NOMO-1 treated with DMSO at 0.1 percent for 48 hours (cell line): ENCODE measurements around the gene SRRM1.
"Not testable (repeated sequence)": the region's sequence is repeated elsewhere in the genome, so short reads cannot be mapped to it uniquely, and the experiment has no call there.

Source experiments
- DNase-seq: peaks from one replicate; lab custom pipeline; 2025; ENCODE audit not compliant: unreplicated experiment; lab: John Stamatoyannopoulos, UW

Gene SRRM1

DNA sequence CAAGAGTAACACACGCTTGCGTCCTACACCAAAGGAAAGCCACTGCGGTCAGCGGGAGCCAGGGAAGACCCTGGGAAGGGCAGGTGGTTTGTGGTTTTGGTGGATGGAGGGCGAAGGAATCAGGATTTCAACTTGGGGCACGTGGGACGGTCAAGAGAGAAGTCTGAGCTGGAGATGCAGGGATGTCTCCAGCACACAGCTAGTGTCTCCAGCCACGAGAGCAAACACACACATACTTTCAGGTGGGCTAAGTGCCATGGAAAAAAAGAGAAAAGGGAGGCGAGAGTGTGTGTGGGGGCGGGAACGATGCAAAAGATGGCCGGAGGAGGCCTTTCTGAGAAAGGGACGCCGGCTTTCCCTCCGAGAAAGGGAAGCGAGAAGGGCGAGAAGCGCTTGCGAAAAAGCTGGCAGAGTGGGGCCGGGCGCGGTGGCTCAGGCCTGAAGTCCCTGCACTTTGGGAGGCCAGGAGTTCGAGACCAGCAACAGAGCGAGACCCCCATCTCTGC is 1.4 kb upstream of the SRRM1 start:
- DNase-seq: peak; percentile 45

DNA sequence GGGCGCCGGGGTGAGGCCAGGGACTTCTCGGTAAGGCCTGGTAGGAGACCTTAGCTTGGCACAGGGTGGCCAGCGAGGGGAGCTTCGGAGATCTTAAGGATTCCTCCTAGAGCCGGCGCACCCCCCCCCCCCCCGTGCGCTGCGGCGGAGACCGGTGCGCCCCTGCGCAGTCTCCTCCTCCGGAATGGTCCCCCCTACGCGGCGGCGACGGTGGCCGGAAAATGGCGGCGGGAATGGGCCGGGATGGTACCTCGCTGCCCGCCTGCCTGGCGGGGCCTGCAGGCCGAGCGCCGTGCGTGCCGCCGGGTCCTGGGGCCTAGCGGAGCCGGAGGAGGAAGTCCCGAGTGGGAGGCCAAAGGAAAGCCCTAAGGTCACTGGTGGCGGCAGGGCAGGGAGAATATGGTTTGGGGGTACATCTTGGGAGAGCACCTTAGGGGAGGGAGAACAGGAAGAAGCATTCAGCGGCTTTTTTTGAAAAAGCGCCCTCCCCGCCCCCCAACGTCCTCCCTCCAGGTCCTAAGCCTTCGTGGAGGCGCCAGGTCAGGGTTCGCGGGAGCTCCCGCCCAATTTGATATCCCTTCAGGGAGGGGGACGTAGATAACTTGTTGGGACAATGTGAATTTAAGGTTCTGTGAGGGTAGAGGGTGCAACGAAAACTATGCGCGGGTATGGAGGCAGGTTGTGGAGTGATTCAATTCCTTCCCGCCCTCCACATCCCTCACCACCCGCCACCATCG is 429 bp downstream of the SRRM1 start:
- DNase-seq: peak; percentile 37

DNA sequence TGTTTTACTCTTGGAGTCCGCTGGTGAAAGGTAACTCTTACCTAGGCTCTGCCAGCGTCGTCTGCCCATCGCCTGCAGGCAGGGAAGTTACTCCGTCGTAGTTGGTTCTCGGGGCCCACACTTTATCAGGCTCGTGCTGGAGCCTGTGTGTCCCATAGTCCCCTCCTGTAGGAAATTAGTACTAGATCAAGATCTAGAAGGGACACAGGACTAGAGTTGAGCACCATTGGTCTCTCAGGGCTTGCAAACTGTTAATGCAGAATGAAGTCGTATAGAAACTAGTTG is 940 bp downstream of the SRRM1 start:
- no peak for DNase-seq

DNA sequence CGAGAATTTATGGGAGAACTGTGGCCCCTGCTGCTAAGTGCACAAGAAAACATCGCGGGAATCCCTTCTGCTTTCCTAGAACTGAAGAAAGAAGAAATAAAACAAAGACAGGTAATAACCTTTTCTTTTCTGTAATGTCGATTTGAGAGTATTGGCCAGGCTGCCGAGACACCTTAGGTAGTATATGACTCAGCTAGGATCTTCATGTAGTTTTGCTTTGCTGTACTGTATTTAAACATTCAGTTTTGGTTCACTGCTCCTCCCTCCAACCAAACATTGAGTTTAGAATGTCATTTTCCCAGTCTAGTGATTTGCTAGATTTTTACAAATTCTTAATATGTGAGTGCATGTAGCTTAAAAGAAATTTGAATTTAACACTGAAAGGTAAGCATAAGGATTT is 5.8 kb downstream of the SRRM1 start:
- DNase-seq: no peak

DNA sequence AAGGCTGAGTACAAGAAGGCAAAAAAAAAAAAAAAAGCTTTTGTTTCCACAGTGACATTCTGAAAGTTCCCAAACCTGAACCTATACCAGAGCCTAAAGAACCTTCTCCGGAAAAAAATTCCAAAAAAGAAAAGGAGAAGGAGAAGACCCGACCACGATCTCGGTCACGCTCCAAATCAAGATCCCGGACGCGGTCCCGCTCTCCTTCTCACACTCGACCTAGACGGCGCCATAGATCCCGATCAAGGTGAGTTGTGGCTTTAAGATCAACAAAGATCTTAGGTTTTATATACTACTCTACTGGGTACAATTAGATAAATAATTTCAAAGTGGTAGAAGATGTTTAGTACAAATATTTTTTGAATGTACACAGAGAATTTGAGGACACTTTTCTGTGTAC is 9.3 kb downstream of the SRRM1 start:
- DNase-seq: no peak

DNA sequence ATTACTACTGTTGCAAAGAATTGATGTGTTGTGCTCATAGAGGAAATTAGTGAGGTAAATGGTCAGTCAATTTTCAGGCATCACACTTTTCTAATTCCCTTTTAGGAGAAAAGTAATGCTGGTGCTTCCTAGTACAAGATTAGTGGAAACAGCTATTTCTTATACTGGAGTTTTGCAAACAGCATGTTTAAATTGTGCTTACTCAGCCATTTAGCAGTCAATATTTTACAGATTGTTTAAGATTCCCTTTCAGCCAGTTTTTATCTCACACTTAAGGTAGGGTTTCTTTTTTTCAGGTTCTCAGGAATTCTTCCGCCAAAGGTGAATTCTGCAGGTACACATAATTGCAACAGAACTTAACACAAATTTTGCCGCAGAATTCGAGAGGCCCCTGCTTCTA is 10.9 kb downstream of the SRRM1 start:
- DNase-seq: no peak

DNA sequence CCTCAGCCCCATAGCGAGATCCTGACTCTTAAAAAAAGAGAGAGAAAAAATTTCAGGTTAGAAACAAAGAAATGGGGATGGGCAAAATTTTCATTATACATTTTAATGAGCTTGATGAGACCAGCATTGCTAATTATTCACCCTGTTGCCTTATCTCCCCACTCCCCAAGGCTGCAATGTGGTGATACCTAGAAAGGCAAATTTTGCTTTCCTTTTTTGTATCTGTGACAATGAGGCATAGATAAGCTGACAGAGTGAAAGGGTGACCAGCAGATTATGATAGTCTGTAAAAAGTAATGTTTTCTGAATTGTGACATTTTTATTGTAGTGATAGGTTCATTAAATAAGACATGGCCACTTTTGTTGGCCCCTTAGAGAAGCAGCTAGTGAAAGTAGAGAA is 12.9 kb downstream of the SRRM1 start:
- DNase-seq: no peak

DNA sequence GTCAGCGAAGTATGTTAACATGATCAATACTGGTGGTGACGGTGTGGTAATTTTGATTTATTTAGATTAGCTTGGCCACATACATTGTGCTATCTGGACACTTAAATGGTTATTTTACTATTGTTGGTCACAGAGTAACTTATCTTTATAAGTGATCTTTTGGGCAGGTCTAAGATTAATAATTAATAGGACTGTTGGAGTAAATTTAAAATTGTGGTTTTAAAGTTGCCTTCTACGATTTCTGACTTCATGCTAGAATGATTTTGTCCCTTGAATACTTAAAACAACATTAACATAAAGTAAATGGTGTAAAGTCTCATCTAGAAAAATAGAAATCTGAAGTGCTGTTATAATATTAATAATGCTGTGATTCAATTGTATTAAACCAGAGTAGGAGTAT is 14.7 kb downstream of the SRRM1 start:
- DNase-seq: no peak

DNA sequence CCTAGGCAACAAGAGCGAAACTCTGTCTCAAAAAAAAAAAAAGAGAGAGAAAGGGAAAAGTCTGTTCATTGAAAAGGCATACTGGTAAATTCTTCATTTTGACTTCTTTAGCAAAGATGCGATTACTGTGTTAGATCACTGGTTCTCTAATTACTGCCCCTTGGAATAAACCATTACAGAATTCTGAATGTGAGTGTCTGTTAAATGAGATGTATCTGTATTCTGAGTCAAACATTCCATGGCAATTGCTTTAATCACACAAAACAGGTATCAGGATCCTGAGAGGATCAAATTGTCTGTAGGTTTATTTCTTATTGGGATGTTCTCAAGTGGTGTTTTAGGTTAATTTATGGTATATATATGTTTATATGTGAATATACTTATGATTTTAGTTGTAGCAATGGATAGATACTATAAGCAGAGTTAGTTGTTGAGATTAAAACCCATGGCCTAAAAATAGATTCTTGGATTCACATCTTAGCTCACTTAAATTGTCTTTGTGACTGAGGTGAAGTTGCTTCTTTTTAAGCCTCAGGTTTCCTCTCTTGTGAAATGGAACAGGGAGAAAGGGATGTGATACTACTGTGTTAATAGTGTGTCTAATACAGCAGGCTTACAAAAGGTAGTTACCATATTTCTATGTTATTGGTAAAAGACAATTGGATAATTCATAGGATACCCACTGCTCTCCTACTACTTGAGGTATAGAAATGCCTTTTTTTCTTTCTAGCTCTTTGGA is 16.2 kb downstream of the SRRM1 start:
- peak; percentile 10 for DNase-seq

DNA sequence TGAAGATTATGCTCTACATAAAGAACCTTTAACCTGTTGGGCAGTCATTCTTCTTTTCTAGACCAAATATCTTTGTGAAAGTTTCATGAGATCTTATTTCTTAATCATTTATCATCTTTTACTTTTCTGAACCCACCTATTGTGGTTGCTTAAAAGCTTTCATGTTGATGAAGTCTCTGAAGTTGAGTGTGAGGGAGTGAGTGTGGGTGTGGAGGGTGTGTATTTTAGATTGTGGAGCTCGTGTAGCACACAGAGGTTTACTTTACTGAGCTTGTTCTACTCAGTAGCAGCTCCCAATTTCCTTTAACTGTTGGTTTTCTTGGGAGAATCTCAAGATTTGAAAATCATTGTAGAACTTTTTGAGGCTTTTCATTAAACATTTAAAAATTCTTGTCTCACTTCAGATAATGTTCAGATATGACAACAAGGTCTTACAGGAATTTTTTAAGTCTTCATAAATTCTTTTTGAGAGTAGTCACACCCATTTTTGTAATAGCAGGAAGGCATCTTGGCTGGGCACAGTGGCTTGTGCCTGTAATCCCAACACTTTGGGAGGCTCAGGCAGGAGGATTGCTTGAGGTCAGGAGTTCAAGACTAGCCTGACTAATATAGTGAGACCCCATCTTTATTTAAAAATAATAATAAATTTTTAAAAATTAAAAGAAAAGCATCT is 17.0 kb downstream of the SRRM1 start:
- DNase-seq: no peak

DNA sequence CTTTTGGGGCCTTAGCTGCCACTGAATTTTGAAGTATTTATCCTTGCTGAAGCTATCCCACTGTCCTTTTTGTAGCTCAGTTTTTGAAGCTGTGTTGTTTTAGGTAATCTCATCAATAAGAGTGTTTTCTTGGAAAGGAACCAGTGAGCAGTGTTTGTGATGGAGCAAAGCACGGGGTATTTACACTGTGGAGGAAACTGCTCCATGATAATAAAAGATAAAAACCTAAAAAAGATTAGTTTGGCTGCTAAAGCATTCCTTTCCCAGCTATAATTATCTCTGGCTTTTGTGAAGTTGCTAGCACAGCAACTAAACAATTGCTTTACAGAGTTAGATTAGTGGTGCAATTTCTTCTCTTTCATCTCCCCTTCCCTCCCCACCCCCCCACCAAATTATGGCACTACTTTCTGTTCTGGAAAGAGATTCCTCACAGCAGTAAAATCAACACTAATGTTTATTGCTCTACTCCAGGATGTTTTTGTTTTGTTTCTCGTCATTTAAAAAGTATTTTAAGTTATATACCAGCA is 21.5 kb downstream of the SRRM1 start:
- no peak for DNase-seq

DNA sequence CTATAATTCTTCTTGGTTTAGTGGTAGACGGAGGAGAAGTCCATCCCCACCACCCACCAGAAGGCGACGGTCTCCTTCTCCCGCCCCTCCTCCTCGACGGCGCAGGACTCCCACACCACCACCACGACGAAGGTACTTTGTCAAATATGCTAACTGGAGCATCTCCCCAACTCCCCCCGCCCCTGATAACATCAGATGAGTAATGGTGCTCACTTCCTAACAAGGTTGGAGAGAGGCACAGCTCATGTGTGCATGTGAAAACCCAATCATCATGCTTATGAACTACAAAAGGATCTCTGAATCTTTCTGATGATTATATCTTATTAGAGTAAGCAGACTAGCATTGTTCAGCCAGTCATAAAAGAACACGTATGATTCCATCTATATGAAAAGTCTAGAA is 23.7 kb downstream of the SRRM1 start:
- DNase-seq: no peak

DNA sequence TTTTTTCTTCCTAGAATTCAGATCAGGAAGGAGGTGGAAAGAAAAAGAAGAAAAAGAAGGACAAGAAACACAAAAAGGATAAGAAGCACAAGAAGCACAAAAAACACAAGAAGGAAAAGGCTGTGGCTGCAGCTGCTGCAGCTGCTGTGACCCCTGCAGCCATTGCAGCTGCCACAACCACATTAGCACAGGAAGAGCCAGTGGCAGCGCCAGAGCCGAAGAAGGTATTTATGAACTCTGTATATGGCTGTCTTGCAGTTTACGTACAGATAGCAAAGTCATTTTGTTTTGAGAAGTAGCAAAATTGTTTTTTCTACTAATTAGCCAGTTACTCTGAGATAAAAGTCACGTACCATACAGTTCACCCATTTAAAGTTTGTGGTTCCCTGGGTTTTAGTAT is 28.3 kb downstream of the SRRM1 start:
- DNase-seq: not testable (repeated sequence)

DNA sequence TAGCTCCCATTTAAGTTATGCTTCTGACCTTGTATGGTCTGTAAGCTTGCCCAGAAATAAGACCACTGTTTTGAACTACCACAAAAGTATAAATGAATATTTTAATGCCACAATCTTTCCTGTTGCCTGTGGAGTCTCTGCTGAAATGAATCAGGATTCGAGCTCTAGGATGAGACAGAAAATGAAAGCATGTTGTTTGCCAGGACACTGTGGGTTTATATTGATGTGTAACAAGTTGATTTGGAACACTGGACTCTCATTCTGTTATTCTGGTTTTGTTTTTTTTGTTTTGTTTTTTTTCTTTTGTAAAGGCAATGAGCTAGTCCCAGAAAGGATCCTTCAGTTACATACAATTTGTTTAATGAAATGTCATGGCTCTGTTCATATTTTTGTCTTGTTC is 29.6 kb downstream of the SRRM1 start:
- DNase-seq: not testable (repeated sequence)

DNA sequence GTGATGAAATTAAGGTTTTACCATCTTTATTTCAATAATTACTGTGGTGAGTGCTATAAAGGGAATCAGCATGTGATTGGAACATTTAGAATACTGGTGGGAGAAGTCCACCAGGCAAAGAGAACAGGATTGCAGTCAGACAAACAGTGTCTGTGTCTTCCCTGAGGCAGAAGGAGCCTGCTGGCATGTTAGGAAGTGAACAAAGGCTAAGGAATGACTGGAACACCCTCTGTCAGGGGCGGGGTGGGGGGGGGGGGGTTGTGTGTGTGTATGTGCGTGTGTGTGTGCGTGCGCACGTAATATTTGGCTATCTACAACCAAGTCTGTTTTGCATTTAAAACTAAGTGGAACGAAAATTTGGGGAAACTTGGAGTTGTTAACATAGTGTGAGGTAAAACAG is 30.2 kb downstream of the SRRM1 start:
- DNase-seq: no peak

DNA sequence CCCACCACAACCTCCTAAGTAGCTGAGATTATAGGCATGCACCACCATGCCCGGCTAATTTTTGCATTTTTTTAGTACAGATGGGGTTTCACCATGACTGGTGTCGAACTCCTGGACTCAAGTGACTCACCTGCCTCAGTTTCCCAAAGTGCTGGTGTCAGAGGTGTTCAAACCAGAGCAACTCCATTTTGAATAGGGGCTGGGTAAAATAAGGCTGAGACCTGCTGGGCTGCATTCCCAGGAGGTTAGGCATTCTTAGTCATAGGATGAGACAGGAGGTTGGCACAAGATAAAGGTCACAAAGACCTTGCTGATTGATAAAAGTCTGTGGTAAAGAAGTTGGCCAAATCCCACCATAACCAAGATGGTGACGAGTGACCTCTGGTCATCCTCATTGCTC is 35.3 kb downstream of the SRRM1 start:
- DNase-seq: not testable (repeated sequence)

DNA sequence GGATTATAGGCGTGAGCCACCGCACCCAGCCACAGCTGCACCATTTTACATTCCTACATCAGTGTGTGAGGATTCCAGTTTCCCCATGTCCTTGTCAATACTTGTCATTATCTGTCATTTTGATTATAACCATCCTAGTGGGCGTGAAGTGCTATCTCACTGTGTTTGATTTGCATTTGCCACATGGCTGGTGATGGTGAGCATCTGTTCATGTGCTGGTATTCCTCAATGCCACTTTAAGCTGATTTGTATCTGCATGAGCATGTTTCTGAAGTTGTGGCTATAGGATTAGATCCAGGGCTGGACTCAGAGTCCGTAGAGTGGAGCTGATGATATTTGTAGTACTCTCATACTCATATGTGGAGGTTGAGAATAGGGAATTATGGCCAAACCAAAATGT is 36.6 kb downstream of the SRRM1 start:
- no peak for DNase-seq

DNA sequence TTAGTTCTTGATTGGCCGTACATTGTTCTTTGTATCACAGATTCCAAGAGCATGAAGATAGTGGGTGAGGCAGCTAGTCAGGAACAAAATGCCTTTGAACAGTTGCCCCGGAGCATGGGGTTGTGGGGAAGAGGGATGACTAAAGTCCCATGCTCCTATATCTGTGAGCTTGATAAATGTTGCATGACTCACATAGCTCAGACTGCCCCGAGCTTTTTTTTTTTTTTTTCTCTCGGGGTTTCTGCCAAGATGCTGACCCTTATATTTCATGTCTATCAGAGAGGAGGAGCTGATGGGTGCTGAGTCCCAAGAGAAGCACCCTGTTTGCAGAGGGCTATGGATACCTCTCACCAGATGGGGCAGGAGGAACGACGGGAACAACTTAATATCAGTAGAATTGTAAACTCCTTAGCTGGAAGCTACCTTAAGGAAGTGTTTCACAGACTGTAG is 40.6 kb downstream of the SRRM1 start:
- no peak for DNase-seq

DNA sequence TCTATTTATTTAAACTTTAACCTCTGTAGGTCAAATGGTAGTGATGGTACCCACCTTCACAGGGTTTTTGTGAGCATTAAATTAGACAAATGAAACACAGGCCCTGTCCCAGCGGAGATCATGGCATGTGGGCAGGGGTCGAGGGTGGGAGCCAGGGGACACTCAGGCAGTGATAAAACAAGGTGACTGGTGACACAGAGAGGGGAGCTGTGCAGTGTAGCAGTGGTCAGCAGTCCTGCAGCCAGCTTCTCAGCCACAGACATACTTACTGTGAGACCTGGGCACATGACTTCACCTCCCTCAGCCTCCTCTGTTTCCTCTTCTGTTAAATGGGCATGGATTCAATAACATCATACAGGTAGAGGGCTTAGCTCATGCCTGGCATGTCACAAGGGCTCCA is 44.9 kb downstream of the SRRM1 start:
- no peak for DNase-seq

DNA sequence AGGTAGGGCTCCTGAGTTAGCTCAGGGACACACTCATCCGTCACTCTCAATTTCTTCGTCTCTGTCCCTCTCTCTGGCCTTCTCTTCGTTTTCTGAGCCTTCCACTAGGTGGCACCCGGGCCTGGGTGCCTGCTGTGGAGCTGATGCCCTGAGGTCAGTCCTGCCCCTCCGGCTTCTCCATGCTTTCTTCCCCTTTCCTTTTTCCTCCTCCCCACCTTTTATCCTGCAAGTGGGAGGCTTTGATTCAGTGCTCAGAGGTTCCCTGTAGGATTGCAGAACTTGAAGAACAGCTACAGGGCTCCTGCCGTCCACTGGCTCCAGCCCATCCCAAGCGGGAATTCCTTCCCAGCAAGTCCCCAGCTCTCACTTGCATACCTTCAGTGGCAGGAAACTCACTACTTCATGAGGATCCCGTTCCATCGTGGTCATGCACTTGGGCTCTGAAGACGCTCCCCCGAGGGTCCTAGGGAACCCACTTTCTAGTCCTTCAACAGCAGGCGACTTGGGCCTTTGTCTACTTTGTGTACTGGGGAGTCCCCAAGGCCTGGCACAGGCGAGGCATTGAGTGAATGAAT is 45.6 kb downstream of the SRRM1 start:
- peak; percentile 67 for DNase-seq

DNA sequence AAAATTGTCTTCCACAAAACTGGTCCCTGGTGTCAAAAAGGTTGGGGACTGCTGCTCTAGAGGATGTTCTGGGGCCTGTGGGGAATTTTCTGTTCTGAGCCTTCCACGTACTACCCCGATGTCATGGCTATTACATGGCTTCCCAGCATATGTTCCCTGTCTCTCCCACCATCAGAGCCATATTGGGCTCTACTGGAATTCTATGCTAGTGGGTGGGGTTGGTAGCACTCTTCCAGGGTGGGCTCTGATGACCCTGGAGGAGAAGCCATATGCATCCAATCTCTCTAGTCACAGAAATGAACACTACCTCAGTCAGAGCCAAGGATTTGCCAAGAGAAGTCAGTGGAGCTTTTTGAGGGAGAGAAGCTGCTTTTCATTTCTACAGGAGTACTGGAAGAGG is 47.9 kb downstream of the SRRM1 start:
- DNase-seq: no peak
